Ovary (tissue), 9 donors: ENCODE data around the gene CDKN2AIPNL. TPM values are rescaled to one million over a fixed set of nuclear protein-coding genes. Genes with fewer than 3 reads are reported as not detected.

Experiments used
- DNase-seq, 5 donors: peaks; one replicate each; pipeline ENCODE4 v3.0.0-alpha.2; 2019 to 2020
- H3K27ac ChIP-seq, 2 donors: fragments of 200-600 bp; one replicate each; pipeline versions ENCODE4 v1.5.1 to v1.8.0; 2019 to 2022
- H3K27me3 ChIP-seq: fragments of 200-600 bp; one replicate; pipeline ENCODE4 v1.8.0; 2022
- H3K36me3 ChIP-seq: fragments of 200-600 bp; sonication (generic); one replicate; pipeline ENCODE4 v1.5.1; 2019
- H3K4me1 ChIP-seq: one replicate; pipeline ENCODE4 v1.8.1; 2013; ENCODE audit warnings: mild to moderate bottlenecking, moderate library complexity; ENCODE audit not compliant: insufficient read depth
- H3K4me3 ChIP-seq: fragments of 200-600 bp; sonication (generic); one replicate; pipeline ENCODE4 v1.5.1; 2017
- H3K9me3 ChIP-seq, 2 donors: fragments of 200-600 bp in 1 of 2; sonication (generic) in 1 of 2; one replicate each; pipeline versions ENCODE4 v1.5.1 to v1.8.1; 2013 to 2019; ENCODE audit warnings: mild to moderate bottlenecking in 1 of 2, moderate library complexity in 1 of 2
- EP300 ChIP-seq: sonication (generic); formaldehyde crosslinking; IDR thresholded peaks from one replicate; pipeline ENCODE4 v1.6.1; 2017; ENCODE audit warnings: antibody characterized with exemption
- POLR2A ChIP-seq: fragments of 450-650 bp; IDR thresholded peaks from one replicate; pipeline ENCODE4 v1.6.1; 2017; ENCODE audit warnings: antibody characterized with exemption, mild to moderate bottlenecking, moderate library complexity
- WGBS, 3 donors: extraction: QIAGEN DNeasy Blood & Tissue Kit in 1 of 3; methylation state at CpG; one replicate each; pipeline versions ENCODE4 v1.1.5 to v1.1.7; 2013 to 2017; 5-methylcytosine and 5-hydroxymethylcytosine counted together
- intact Hi-C, 4 donors: fragments of 100-400 bp; cut with DNase I; formaldehyde crosslinking; loops; one replicate each; pipeline versions ENCODE4 v1.11.0 to v1.15.1; 2022 to 2023
- polyA plus RNA-seq, 2 donors: library from polyadenylated mRNA; stranded (reverse); fragments of 200-250 nt in 1 of 2; fragments of 350-450 nt in 1 of 2; fragmentation: Illumina TruSeq in 1 of 2; extraction: RNeasy Lipid Tissue Mini Kit (QIAGEN cat#74804) in 1 of 2; gene quantifications; one replicate each; pipeline ENCODE4 v1.2.3, GENCODE V29; 2013 to 2014
- total RNA-seq, 7 donors: library from RNA; depleted of rRNA in 2 of 7; stranded (reverse); fragments of >200 nt in 2 of 7; fragmentation: NEBNext Ultra II Directional in 3 of 7; extraction: Animal tissue kit (Norgen Biotek cat#: 25700) in 3 of 7; gene quantifications; one replicate each; pipeline versions ENCODE4 v1.1.0 to v1.2.4, GENCODE V29; 2016 to 2023
- TF ChIP-seq, protein P1 (sequence below), 3 donors: fragments of 450-650 bp in 2 of 3; fragments of 200-600 bp in 1 of 3; IDR thresholded peaks; one replicate each; pipeline versions ENCODE4 v1.5.1 to v1.8.0; 2016 to 2022; ENCODE audit warnings: antibody characterized with exemption in 3 of 3, mild to moderate bottlenecking in 1 of 3
- donor health status: DM: no; HTN: no; CAD: no; lungs with moderate emphysema.
- donor health status: DM: no; HTN: no; CAD: no.
- donor health status: Bipolar disorder and iron deficiency.
- donor health status: DM: yes; HTN: yes; CAD: no.
- donor health status: DM: no; HTN: no; CAD: no.
- donor health status: DM: yes; HTN: yes; CAD: no.

Gene CDKN2AIPNL
- total and polyA plus RNA-seq, 9 donors: 12.2 to 29.0 (median 17.7) TPM

DNA sequence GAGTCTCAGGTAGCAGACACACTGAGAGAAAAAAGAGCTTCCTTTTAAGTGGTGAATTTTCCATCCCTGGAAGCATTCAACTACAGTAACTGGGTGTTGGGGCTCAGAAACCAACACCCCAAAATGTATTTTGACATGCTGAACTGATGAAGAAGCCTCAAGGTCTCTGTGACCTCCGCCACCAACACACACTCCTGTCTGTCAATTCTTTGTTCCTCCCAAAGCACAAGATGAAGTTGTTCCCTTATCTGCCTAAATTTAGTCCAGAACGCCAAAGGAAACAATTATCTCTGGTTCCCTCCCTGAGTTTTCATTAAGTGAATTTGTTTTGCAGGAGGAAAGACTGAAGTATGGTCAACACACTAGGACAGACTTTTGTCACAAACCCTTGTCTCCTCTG lies 1.4 kb upstream of the CDKN2AIPNL start:
- Histone ChIP-seq H3K36me3 (no peaks in the 10 kb centered on the region), H3K27ac (no peak overlapping the region), H3K9me3 (no peaks in the 10 kb centered on the region), H3K4me3 (no peak overlapping the region), H3K4me1 (peaks cover 5% of the 10 kb centered on the region), H3K27me3 (no peaks in the 10 kb centered on the region)
- TF ChIP-seq POLR2A (no peak), EP300 (no peak)
- TF ChIP-seq, protein P1, sequence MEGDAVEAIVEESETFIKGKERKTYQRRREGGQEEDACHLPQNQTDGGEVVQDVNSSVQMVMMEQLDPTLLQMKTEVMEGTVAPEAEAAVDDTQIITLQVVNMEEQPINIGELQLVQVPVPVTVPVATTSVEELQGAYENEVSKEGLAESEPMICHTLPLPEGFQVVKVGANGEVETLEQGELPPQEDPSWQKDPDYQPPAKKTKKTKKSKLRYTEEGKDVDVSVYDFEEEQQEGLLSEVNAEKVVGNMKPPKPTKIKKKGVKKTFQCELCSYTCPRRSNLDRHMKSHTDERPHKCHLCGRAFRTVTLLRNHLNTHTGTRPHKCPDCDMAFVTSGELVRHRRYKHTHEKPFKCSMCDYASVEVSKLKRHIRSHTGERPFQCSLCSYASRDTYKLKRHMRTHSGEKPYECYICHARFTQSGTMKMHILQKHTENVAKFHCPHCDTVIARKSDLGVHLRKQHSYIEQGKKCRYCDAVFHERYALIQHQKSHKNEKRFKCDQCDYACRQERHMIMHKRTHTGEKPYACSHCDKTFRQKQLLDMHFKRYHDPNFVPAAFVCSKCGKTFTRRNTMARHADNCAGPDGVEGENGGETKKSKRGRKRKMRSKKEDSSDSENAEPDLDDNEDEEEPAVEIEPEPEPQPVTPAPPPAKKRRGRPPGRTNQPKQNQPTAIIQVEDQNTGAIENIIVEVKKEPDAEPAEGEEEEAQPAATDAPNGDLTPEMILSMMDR (IDR thresholded peaks at IDR 0.05): no peak
- WGBS, 3 donors: 64 to 68% (median 65%) methylated on average over 2 of the region's 2 CpGs
- no peak for DNase-seq
- intact Hi-C loops: loop anchor here in 3 of 4 donors (2.0 to 10.0 kb wide), 5 partner anchors 26 to 164 kb away; partner anchors contain the start of gene JADE2 (in 1 of the 3)

DNA sequence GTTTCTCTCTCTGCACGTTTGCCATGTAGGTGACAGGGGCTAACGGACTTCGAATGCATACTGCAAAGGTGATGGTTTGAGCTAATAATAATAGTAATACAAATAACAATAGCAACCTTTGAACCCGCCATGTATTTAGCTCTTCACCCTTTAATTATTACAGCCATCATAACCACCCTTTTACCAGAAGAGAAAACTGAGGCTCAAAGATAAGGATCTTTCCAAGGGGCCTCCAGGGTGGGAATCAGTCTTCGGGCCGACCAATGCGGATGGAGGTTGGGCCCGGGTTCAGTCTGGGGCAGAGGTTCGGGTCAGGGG lies 494 bp downstream of the CDKN2AIPNL start:
- TF ChIP-seq EP300: no peak
- TF ChIP-seq POLR2A: no peak
- TF ChIP-seq, protein P1 (IDR thresholded peaks at IDR 0.05): no peak
- H3K4me3 ChIP-seq: peak overlapping the region; percentile 93
- H3K36me3 ChIP-seq: no peaks in the 10 kb centered on the region
- DNase-seq: no peak
- intact Hi-C loops: loop anchor here in 3 of 4 donors (2.0 to 10.0 kb wide), 4 partner anchors 114 to 166 kb away; partner anchors contain the start of gene JADE2 (in 3 of the 3)
- WGBS, 3 donors: 5 to 11% (median 8%) methylated on average over 9 of the region's 9 CpGs
- peak overlapping the region in 1 of 2 donors; percentile 9 for H3K27ac ChIP-seq
- no peaks in the 10 kb centered on the region for H3K27me3 ChIP-seq
- no peaks in the 10 kb centered on the region for H3K9me3 ChIP-seq
- H3K4me1 ChIP-seq: peaks cover 5% of the 10 kb centered on the region

DNA sequence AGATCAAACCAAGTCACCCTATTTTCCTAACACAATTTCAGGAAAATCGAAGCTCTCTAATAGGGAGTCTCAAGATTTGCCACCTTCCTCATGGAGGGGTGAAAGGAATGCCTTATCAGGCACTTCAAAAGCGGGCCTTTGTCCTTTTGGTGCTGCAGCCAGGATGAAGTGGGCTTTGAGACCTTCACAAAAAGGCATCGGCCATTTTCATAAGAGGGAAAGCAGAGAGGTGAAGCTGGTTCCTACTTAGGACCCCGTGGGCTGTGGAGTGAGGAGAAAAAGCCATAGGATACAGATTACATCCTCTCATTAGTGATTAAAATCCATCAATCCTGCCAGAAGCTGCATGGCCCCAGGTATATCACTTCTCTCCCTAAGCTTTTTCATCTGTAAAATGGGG lies 859 bp downstream of the CDKN2AIPNL start:
- Histone ChIP-seq H3K9me3 (no peaks in the 10 kb centered on the region), H3K4me1 (peaks cover 5% of the 10 kb centered on the region), H3K27ac (no peak overlapping the region), H3K36me3 (no peaks in the 10 kb centered on the region), H3K4me3 (peak overlapping the region; percentile 93), H3K27me3 (no peaks in the 10 kb centered on the region)
- TF ChIP-seq POLR2A (no peak), EP300 (no peak)
- TF ChIP-seq, protein P1 (IDR thresholded peaks at IDR 0.05): no peak
- DNase-seq: no peak
- intact Hi-C loops: loop anchor here in 3 of 4 donors (2.0 to 10.0 kb wide), 4 partner anchors 114 to 166 kb away; partner anchors contain the start of gene JADE2 (in 3 of the 3)
- WGBS, 3 donors: 52 to 69% (median 61%) methylated on average over 4 of the region's 4 CpGs

DNA sequence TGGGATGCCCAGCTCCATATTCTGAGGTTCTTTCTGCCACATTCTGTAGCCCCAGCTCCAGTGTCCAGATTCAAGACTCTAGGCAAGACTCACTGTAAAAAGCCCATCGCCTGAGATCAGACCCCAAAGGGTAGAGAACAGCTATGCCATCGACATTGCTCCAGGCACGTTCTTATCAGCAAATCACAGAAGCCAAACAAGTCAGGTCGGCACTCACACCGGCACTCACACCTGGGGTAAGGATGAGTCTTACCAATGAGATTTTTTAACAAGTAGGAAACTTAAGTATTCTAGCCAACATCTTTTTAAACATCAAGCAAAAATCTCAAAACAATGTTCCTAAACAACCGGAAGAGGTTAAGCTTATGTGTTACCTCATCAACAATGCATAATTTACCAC lies 2.4 kb downstream of the CDKN2AIPNL start:
- Histone ChIP-seq H3K27me3 (no peaks in the 10 kb centered on the region), H3K4me1 (peaks cover 5% of the 10 kb centered on the region), H3K4me3 (no peak overlapping the region), H3K27ac (no peak overlapping the region), H3K9me3 (no peaks in the 10 kb centered on the region), H3K36me3 (no peaks in the 10 kb centered on the region)
- intact Hi-C loops: no loop called here
- no peak for TF ChIP-seq POLR2A
- no peak for TF ChIP-seq EP300
- TF ChIP-seq, protein P1 (IDR thresholded peaks at IDR 0.05): no peak
- no peak for DNase-seq
- WGBS, 3 donors: 55 to 67% (median 63%) methylated on average over 6 of the region's 6 CpGs
